Right lung (tissue), 5 donors: ENCODE results near the gene SF3B1. TPM values are rescaled to one million over a fixed set of nuclear protein-coding genes. Genes with fewer than 3 reads are reported as not detected.
"Not testable (repeated sequence)": the region's sequence is repeated elsewhere in the genome, so short reads cannot be mapped to it uniquely, and the experiment has no call there.

Experiments used
- DNase-seq, 2 donors: peaks; one replicate each; pipeline ENCODE4 v3.0.0-alpha.2; 2013
- polyA plus RNA-seq, 5 donors: library from polyadenylated mRNA; unstranded; fragments of 120-200 nt; gene quantifications; one replicate each; pipeline versions ENCODE4 v1.2.1 to v1.2.3, GENCODE V29; 2013; ENCODE audit warnings: inconsistent platforms in 1 of 5, low replicate concordance in 1 of 5; ENCODE audit not compliant: insufficient read length in 5 of 5, insufficient read depth in 1 of 5

The SF3B1 gene
- polyA plus RNA-seq, 5 donors = 383 to 680 (median 633) TPM

DNA sequence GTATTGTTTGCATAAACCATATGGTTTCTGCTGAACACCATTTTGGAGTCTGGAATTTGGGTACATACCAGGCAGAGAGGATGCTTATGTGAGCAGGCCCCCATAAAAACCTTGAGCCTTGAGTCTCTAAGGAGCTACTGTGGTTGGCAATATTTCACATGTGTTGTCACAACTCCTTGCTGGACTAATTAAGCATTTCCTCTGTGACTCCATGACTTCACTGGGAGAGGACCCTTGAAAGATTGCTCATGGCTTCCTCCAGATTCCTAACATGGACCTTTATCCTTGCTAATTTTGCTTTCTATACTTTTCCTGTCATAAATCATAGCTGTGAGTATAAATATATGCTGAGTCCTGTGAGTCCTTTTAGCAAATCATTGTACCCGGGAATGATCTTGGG is 10.9 kb upstream of the SF3B1 start:
- no peak for DNase-seq

DNA sequence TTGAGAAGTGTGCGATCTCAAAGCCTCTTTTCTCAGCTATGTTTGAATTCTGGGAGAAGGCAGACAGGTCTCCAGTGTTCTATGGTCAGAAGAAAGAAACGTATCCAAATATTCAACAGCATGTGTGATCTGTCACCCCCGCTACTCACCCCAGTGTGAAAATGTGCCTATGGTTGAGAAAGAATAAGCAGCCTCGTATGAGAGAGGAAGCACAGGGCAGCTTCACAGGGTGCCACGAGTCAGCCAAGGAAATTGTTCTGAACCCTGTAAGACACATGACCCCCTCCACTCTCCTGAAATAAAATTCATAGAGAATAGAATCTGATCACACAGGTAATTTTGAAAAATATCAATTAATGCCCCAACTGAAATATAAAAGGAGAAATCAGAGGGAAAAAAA is 8.0 kb upstream of the SF3B1 start:
- DNase-seq = no peak

DNA sequence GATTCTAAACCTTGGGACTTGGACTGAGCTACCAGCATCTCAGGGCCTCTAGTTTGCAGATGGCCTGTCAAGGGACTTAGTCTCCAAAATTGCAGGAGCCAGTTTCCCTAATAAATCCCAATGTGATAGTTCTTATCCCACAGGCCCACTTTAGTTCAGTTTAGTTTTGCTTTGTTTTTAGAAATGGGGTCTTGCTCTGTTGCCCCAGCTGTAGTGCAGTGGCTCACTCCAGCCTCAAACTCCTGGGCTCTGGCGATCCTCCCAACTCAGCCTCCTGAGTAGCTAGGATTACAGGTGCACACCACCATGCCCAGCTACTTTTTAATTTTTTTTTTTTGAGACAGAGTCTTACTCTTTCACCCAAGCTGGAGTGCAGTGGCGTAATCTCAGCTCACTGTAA is 2.6 kb upstream of the SF3B1 start:
- DNase-seq = no peak

DNA sequence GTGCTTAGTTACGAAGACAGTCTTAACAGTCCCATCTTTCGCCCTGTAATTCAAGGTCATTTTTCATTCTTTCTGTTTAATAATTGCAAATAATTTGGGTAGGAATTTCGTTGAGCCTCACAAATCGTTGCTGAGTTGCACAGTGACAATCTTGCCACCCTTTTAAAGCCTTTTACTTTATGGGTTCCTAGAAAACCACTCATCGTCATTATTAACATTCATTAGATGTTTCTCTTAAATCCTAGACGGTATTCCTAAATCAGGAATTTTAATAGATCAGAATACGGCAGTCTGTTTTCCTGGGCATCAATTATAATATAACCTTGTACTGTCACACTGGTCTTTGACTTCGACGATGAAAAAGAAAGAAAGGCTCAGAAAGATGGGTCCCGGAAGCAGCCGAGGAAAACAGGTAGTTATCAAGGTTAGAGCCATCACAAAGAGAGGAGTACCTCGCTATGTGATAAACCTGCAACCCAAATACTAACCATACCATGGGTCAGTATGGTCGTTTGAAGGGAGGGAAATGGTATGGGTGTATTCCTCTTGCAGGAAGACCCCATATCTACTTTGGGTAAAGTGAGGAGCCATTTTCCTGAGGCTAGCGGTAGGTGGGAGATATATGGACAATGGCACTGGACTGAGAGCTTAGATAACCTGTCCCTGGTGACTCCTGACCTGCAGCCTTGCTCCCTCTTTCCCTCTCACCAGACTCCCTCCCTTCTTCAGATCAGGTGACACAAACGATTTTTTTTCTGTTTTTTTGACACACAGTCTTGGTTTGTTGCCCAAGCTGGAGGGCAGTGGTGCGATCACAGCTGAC is 981 bp upstream of the SF3B1 start:
- DNase-seq = no peak

DNA sequence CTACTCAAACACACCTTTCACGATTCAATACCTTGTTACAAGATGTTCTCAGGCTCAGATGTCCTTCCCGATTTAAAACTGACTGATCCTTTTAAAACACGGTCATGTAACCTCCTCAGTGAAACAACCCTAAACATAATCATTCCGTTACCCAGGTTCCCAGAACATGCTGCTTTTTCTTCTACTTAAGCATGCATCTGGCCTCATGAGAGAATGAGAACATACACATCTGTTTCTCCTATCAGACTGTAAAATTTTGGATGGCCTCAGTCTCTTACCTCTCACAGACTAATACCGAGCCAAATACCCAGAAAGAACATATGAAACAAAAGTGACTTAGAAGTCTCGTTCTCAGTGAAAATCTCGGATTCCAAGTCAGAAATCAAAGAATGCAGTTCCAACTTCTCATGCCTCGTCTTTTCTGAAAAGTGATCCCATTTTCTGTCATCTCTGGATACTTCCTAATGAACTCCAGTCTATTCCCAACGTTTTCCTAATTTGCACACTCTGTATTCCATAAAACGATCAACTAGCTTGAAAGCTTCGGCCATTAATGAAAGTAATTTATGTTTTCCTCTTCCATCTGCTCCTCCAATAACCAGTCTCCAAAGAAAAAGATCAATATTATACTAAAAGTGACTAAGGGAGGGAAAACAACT is 919 bp downstream of the SF3B1 start:
- no peak for DNase-seq

DNA sequence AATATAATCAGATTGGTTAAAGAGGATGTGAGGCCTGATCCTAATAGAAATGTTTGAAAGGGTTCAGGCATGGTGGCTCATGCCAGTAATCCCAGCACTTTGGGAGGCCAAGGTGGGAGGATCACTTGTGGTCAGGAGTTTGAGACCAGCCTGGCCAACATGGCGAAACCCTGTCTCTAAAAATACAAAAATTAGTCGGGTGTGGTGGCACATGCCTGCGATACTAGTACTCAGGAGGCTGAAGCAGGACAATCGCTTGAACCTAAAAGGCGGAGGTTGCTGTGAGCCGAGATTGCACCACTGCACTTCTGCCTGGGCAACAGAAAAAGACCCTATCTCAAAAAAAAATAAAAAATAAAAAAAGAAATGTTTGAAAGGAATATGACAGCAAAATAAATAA is 2.3 kb downstream of the SF3B1 start:
- DNase-seq = not testable (repeated sequence)

DNA sequence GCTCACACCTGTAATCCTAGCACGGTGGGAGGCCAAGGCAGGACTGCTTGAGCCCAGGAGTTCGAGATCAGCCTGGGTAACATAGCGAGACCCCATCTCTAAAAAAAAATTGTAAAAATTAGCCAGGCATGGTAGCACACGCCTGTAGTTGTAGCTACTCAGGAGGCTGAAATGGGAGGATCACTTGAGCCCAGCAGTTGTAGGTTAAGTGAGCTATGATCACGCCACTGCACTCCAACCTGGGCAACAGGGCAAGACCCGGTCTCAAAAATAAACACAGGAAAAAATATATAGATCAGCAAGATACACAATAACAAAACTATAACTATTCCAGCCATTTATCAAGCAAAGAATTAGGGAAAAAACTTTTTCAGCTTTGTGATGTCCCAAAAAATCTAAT is 3.0 kb downstream of the SF3B1 start:
- DNase-seq = no peak

DNA sequence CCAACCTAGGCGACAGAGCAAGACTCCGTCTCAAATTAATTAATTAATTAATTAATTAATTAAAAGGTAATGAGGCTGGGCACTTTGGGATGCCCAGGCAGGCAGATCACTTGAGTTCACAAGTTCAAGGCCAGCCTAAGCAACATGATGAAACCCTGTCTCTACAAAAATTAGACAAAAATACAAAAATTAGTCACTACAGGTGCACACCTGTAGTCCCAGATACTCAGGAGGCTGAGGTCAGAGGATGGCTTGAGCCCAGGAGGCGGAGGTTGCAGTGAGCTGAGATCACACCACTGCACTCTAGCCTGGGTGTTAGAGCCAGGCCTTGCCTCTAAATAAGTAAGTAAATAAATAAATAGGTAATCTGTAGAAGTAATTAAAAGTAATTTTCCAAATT is 6.8 kb downstream of the SF3B1 start:
- no peak for DNase-seq

DNA sequence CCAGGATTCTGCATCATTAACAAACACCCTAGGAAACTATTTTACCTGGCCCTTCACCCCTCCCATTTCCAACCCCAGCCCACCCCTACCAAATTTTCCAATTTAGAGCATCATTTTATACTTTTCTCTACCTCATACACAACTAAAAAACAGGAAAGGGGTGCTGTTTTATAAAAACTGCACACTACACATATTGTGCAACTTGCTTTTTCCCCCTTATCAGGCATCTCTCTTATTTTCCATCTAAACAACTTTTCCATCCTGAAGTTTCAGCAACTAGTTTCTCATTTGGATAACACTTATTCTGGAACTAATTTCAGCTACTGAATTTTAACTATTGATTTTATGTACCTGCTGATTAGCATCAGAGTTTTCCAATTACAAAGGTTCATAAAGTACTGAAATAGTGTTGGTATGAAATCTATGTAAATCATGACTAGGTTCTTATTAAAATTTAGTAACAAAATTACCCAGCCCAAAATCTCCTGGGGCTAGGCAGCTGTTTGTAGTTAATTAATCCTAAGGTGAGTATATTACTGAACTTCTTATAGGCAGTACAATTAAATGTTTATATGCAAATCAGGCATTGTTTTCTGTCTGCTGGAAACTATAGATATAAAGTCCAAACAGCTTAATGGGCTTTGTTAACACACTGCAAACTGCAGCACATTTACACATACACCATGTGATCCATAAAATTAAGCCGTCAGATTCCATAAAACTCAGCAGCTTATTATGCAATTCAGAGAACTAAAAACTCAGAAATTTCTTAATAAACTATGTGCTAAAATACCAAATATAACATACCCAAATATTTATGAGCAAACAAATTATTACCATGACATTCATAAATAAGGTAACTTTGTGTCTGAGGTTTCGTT is 7.9 kb downstream of the SF3B1 start:
- no peak for DNase-seq

DNA sequence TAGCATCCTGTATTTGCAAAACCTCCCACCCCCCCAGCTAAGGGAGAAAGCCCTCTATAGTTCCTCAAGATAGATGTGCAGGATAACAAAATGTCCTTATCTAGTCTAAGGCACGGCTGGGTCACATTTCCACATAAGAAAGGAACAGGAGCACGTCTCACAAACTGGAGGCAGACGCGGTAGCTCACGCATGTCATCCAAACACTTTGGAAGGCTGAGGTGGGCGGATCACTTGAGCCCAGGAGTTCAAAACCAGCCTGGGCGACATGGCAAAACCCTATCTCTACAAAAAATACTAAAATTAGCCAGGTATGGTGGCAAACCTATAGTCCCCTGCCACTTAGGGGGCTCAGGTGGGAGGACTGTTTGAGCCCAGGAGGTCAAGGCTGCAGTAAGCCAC is 9.3 kb downstream of the SF3B1 start:
- no peak for DNase-seq

DNA sequence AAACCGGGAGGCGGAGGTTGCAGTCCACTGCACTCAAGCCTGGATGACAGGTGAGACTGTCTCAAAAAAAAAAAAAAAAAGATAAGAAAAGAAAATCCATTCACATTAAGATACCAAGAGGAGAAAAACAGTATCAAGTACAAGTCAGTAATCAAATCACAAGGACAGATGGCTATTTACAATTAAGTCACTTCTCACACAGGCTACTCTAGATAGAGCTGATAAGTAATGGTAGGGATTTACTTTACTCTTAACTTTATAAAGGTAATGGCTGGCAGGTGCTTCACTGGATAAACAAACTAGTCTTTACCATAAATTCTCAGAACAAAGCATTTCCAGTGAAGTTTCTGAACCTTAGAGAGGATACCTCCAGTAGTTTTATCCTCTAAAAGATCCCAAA is 11.5 kb downstream of the SF3B1 start:
- DNase-seq = no peak

DNA sequence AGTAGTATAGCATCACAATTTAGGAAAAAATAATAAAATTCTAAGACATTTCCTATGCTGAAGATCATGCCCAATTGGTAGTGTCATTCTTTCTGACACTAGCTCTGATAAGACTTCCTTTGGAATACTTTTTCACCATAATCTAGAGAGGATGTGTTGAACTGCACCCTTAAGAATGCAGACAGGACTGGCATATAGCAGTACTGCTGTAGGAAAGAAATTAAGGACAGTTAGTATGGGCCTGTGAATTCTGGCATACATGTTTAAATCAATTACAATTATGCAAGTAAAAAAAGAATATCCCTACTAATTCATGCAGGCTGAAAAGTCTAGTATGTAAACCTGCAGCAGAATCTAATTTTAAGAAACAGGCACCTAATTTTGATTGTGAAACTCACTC is 15.4 kb downstream of the SF3B1 start:
- DNase-seq = no peak

DNA sequence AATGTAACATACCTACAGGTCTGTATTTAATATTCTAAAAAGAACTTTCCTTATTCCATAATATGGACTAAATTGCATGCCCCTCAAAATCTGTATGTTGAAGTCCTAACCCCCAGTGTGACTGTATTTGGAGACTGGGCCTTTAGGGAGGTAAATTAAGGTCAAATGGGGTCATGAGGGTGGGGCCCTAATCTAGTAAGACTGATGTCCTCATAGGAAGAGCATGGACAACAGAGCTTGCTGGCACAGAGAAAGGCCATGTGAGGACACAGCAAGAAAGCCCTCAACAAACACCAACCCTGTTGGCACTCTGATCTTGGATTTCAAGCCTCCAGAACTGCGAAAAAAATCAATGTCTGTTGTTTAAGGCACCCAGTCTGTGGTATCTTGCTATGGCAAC is 18.6 kb downstream of the SF3B1 start:
- no peak for DNase-seq

DNA sequence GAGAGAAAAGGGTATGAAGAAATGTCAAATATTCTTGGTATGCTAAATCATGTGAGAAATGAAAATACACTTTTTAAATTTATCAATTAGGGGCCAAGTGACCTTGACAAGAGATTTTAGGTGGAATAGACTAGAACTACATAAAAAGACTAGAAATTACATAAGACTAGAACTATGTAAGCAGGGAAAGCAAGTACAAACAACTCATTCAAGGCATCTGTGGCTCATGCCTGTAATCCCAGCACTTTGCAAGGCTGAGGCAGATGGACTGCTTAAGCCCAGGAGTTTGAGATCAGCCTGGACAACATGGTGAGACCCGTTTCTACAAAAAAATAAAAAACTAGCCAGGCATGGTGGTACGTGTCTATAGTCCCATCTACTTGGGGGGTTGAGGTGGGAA is 20.3 kb downstream of the SF3B1 start:
- DNase-seq = no peak

DNA sequence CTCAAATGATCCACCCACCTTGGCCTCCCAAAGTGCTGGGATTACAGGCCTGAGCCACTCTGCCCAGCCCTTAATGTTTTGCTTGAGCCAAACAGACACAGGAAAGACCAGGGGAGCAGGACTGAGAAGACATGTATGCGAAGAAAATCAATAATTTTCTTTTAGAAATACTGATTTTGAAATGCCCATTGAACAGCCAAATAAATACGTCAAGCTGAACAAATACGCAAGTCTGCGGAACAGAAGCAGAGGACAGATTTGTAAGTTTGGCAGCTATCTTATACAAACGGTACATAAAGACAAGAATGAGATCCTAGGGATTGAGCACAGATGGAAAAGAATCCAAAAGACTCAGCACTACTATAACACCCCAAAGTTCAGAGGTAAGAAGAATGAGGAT is 20.8 kb downstream of the SF3B1 start:
- DNase-seq = no peak

DNA sequence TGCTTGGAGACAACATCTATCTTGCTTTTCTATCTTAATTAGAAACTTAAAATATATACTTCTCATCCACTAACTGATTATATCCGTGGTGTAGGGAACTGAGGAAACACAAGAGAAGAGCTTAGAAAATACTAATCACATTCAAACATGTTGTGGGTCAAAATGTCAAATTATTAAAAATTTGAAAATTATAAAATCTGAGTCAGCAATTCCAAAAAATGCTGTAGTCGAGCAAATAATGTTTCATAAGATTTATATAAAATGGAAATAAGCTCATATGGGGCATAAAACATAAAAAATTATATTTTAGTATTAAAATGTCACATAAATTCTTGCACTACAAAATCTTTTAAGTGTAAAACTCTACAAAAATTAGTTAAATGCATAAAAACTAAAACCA is 29.2 kb downstream of the SF3B1 start:
- DNase-seq = no peak

DNA sequence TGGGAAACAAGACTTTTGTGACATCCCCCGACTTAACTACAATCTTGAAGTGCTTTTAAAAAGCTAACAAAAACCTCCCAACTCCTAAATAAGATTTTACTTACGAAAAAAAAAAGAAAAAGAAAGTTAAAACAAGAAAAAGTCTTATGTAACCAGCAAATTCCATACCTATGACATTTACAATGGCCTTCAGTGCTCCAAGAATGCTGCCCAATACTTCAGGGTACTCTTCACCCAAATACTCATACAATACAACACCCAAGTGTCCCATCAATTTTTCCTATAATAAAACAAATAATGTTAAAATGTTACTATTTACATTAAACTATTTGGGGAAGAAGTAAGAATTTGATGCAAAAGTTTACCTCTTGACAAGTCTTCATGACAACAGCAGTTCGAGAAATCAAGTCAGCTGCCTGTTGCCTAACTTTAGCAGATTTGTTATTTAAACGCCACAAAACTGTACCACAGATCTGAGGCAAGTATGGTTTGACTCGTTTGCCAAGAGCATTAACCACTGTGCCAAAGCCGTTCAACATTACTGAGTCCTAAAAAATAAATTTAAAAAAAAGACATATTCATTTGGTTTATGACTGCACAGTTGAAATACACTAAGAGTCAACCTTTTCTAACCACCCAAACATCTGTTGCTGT is 34.8 kb downstream of the SF3B1 start:
- DNase-seq = no peak

DNA sequence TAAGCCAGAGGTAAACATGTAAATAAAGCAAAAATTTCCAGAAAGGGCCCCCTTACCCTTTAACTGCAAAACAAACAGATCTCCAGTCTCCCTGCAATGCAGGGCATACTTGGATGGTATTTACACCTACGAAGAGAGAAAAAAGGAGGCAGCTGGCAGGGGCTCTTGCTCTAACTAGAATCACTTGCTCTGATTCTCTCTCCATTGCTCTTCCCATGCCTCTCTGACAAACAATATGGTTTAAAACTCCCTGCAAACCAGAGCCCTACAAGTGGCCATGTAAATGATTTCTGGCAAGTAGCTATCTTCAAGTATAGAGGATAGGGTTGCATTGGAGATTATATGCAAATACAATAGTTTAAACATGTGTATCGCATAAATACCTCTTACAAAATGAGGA is 35.9 kb downstream of the SF3B1 start:
- no peak for DNase-seq

DNA sequence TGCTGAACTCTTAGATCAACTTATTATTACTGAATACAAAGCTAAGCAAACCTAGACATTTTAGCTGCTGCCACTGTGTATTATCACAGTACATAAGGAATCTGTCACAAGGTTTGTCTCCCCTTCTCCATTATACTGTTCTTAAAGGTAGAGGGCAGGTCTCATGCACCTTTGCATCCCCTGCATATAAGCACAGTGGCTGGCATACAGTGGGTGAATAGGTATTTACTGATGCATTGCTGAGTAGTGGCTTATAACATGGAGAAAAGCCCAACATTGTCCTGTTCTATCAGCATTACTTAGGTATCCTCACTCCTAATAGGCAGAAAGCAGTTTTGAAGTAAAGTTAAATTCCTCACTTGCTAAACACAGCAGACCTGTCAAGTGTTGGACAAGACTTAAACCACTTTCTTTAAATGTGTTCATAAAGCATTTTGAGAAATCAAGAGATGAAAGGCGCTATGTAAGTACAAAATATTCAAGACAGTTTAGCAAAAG is 43.6 kb downstream of the SF3B1 start:
- no peak for DNase-seq

DNA sequence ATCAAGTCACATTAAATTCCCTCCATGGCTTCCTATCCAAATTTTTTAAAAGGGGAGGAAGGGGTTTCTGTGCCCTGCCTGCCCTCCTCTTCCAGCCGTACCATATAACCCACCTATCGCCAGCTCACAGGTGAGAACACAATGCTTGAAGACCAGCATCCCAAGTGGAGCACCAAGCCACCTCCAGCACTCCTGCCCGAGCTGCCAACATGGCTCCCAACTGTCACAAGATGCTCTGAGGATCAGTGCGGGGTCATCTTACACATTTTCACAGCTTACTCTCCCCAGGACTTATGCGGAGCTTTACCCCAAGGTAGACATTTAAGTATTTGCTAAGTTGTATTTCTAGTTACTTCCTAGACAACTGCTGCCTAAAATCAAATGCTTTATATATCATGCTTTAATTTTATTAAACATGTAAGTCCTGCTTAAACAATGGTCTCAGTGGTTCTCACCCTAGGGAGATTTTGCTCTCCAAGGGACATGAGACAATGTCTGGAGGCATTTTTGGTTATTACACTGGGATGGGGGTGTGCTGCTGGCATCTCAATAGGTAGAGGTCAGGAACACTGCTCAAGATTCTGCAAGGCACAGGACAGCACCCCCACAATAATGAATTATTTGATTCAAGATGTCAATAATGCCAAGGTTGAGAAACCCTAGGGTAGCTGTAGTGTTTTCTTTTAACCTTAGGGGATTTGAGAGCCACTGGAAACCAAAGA is 45.8 kb downstream of the SF3B1 start:
- DNase-seq = no peak

DNA sequence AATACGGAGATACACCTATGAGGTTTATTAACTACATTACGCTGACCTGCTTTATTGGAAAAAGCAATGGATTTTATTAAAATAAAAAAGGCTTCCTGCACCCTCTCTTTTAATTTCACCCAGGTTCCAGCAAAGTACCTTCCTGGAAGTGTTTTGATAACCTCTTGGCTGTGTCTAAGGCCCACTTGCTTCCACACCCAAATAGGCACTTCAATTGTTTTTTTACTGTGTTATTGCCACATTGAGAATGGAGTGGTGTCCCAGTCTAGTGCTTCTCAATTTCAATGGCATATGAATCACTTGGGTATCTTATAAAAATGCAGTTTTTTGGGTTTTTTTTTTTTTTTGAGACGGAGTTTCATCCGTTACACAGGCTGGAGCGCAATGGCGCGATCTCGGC is 47.6 kb downstream of the SF3B1 start:
- DNase-seq = no peak
